RCC 7860 (cell line): ENCODE data around the gene NPTX1.

Source experiments
- DNase-seq: peaks from one replicate; pipeline ENCODE4 v3.0.0-alpha.2; 2015; ENCODE audit warnings: low spot score
- FAIRE-seq: peaks from 2 replicates; lab custom pipeline; 2012; peaks lifted over from hg19 to GRCh38; lab: Jason Lieb, UNC

Gene NPTX1

DNA sequence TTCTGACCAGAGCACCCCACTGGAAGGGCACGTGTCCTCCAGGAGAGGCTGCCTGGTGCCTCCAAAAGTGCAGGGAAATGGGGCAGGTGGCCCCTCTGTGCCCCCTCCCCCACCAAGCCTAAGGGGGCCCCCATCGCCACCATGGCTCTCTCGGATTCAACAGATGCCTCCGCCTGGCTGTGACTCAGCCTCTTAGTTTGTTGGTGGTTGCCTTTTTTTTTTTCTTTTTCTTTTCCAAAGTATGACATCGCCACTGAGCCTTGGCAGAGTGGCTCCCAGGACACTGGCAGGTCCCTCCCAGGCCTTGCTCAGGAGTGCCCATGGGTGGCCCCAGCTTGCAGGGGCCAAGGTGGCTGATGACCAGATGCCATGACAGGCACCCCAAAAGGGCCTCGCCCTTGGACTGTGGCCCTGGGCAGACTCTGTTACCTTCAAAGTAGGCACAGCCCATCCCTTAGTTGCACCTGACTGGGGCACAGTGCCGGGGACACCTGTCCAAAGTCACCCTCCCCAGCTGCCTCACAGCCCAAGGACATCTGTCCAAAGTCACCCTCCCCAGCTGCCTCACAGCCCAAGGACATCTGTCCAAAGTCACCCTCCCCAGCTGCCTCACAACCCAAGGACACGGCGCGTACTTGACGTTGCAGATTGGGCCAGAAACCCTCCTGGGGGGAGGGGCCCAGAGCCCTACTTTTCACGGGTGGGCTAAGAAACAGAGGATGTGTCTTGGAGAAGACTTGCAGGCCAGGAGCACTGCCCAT lies 29.6 kb downstream of the NPTX1 start:
- no peak for FAIRE-seq

DNA sequence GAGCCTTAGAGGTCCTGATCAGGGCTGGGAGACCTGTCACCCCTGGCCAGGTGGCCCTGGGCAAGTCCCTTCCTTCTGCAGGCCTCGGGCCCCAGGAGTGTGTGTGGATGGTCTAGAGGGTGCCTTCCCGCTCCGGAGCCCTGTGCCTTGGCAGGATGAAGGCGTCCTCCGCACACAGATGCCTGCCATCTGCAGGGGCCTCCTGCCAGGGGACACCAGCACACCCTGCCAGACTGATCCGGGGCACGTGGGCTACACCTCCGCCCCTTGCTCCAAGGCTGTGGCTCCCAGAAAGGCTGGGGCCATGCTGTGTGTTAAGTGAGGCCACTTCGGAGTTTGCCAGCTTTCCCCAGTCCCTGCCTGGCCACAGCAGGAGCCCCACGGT lies 30.7 kb downstream of the NPTX1 start:
- FAIRE-seq (no peak), DNase-seq (no peak)

More for the DNA sequence above, 29.6 kb downstream of the NPTX1 start:
- no peak for DNase-seq

DNA sequence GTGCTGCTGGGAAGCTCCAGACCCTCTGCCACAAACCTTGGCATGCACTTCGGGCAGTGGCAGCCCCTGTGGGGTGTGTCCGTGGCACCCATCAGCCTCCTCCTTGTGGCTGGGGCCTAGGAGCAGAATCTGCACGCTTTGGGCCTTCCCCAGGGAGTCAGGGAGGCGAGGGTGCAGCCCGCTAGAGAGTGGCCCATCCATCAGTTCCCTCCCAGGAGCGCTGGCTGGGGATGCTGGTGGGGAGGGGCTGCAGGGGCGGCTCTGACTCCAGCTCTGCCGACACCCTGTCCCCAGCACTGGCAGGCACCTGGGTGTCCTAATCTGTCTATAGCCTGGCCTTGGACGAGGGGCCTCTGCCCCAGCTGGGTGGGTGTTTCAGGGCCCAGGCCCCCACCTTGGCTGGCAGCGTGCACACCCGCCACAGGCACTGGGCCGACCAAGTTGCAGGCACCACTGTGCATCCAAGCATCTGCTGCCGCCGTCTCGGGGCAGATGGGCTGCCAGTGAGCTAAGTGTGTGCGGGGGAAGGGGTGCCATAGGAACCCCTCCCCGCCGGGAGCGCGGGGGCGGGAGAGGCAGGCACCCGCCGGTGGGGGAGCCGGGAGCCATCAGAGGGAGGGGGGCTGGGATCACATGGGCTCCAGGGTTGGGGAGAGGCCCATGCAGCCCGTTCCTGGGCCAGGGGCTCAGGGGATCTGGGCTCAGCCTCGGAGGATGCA lies 31.2 kb downstream of the NPTX1 start:
- DNase-seq (no peak), FAIRE-seq (no peak)

DNA sequence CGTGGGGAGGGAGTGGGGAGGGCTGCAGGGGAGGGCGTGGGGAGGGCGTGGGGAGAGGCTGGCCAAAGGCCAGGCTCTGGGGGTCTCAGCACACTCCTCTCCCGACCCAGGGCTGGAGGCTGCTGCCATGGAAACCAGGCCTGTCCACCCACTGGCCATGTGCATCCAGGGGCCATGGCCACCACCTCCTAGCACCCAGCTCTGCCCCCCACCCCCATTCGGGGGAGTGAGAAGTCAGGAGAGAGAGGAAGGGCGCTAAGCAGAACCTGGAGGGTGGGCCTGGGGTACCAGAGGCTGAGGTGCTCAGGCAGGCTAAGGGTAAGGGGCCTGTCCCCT lies 31.8 kb downstream of the NPTX1 start:
- FAIRE-seq, result no peak
- DNase-seq, result no peak

DNA sequence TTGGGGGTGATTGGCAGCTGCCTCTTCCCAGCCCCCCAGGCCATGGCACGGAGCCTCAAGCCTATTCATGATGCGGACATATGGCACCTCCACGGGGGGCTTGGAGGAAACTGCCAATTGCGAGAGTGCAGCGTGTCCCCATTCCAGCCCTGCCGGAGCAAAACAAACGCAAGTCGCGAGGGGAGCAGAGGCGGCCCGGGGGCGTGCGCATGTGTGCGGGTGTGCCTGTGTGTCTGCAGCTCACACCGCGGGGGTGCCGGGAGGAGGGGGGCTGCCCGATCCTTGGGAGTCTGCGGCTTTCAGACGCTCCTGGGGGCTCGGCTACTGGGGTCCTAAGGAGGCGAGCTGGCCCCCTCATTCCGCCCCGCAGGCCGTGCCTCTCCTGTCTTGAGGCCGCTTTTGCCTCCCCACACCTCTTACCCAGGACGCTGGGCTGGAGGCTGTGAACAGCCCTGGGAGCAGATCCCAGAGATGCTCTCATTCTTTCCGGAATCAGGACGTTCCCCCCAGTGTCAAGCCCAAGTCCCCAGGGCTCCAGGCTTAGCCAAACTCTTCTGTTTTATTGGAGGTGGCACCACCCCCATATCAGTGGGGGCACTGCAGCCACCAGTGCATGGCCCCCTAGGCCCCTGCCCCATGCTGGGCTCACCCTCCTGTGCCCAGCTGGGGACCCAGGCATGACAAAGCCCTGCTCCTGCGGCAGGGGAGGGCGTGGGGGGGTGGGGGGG lies 32.3 kb downstream of the NPTX1 start:
- DNase-seq, result no peak
- no peak for FAIRE-seq

DNA sequence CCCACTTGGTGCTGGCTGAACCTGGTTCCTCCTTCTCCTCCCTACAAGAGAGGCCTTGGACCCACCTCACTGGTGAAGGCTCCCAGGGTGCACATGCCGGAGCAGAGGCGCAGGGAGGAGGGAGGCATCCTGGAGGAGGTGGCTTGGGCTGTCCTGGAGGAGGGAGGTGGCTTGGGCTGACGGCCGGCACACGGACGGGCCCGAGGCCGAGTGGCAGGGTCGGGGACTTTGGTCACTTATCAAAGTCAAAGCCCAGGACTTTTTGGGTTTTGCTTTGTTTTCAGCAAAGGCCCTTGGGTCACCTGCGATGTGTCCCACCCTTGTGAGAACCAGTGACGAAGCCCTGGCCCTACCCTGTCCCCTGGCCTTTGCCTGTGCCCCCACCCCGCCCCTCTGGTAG lies 32.9 kb downstream of the NPTX1 start:
- FAIRE-seq, result no peak
- DNase-seq, result no peak

DNA sequence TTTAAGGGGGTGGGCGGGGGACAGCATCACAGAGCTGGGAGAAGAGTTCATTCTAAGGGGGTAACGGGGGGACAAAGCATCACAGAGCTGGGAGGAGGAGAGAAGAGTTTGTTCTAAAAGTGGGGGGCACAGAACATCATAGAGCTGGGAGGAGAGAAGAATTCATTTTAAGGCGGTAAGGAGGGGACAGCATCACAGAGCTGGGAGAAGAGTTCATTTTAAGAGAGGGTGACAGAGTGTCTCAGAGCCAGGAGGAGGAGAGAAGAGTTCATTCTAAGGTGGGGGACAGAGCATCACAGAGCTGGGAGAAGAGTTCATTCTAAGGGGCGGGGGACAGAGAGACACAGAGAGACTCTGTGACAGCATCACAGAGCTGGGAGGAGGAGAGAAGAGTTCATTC lies 33.6 kb downstream of the NPTX1 start:
- FAIRE-seq (no peak), DNase-seq (no peak)

DNA sequence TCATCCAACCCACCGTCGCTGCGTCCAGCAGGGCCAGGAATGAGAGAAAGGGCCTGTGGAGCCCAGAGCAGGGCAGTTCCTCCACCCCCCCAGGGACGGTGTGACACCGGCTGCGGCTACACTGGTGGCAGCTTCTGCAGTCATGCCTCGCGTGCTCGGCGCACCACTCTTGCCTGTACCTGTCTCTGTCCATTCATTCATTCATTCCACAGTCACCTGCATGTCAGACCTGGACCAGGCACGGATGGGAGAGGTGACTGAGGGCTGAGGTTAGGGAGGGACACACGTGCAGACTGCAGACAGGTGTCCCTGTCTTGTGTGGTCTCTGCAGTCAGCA lies 34.1 kb downstream of the NPTX1 start:
- FAIRE-seq (no peak), DNase-seq (no peak)

DNA sequence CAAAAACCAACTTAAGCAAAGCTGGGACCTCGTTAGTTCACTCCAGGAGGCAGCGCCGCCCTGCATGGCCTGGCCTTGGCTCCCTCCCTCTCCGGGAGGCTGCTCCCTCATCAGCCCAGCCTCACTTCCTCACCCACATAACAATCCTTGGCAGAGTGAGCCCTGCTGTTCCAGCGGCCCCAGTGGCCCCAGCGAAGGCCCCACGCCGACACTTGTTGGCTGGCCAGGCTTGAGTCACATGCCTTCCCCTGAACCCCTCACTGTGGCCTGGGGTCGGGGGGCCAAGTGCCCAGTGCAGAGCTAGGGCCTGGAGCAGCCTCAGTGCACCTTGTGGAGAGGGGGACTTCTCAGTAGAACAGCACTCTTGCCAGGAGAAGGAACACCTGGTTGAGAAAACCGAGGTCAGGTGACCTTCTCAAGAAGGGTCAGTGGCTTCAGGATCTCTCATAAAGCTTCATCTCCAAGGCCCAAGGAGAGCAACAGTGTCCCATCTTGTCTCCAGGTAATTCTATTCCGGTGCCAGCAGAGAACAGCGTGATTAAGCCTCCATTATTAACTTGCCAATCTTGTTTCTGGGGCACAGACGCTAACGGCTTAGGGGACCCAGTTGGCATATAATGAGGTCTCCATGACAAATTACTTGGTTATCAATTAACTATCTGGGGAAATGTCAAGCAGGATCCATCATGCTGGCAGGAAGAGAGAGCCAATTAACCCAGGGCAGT lies 34.6 kb downstream of the NPTX1 start:
- no peak for FAIRE-seq
- no peak for DNase-seq

DNA sequence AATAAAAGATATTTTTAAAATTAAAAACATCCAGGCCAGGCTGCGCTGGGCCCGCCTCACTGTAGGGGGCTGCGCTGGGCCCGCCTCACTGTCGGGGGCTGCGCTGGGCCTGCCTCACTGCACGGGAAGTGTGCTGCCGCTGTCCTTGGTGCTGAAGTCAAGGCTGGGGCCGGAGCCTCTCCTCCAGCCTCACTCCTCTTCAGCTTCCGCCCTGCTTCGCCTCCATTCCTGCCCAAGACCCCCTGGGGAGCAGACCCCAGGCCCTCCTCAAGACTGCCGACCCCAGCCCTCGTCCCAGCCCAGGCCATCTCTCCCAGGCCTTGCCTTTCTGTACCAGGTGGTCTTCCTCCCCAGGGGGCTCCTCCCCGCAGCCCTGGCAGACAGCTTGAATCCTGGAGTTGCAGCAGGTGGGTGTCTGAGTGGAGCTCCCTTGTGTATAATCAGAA lies 35.3 kb downstream of the NPTX1 start:
- no peak for FAIRE-seq
- no peak for DNase-seq

DNA sequence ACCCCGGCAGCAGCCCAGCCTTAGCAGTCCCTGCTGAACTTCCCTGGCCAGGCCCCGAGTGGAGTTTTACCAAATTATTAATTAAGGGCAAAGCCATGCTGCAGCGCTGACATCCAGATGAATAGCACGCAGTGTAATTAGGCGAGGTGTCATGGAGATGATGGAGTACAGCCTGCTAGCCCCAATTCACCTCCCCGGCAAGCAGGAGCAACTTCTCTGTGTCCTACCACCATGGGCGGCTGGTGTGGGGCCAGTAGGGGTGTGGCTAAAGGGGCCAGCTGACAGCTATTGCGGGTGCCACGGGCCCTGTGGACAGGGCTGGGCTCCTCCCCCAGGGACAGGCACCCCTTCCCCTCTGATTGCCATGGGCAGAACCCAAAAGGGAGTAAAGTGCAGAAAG lies 36.9 kb downstream of the NPTX1 start:
- FAIRE-seq (no peak), DNase-seq (no peak)

DNA sequence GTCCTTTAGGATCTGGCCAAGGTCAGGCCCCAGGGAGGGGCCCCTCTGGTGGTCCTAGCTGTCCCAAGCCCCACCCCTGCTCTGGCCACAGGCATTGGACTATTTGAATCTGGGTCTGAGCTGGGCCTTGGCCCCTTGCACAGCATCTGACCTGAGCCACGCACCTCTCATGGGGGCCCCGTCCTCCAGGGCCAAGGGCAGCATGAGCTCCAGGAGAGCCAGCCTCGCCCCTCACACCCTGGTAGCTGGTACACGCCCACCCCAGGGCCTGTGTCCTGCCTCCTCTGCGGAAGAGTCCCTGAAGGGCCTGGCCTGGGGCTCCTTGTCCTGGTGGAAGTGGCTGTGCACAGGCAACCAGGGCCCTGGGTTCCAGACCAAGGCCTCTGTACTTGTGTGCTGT lies 37.6 kb downstream of the NPTX1 start:
- no peak for DNase-seq
- no peak for FAIRE-seq

DNA sequence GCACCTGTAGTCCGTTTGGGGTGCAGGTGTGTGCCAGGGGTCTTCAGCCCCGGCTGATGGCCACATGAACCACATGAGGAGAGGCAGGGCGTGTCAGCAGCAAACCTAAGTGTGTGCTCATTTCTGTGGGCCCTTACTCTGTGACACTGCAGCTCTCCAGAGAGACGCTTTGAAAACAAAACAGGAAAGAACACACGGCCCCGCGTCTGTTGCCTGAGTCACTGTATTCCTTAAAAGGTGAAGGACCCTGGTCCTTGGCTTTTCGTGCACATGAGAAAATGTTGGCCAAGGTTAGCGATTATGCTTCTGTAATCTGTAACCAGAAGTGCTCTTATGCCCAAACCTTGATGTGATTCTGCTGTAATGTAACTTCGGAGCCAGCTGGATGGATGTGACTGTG lies 38.9 kb downstream of the NPTX1 start:
- FAIRE-seq, result no peak
- DNase-seq, result no peak

DNA sequence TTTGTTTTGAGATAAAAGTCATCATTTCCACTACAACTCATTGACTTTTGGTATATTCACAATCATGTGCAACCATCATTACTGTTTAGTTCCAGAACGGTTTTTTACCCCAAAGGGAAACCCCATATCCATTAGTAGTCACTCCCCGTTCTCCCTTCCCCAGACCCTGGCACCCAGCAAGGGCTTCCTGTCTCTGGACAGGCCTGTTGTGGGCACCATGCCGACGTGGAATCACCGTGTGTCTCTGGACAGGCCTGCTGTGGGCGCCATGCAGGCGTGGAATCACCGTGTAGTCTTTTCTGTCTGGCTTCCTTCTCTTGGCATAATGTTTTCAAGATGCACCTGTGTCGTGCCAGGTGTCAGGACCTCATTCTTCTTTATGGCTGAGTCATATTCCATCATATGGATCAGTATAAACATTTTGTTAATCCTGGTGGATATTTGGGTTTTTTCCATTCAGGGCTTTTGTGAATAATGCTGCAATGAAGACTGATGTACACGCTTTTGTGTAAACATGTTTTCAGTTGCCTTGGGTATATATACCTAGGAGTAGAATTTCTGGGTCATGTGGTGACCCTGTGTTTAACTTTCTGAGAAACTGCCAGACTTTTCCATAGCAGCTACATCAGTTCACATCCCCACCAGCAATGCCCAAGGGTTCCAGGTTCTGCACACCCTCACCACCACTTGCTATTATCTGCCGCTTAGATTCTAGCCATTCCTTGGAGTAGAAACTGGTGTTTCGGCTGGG lies 42.3 kb downstream of the NPTX1 start:
- DNase-seq (no peak), FAIRE-seq (no peak)

DNA sequence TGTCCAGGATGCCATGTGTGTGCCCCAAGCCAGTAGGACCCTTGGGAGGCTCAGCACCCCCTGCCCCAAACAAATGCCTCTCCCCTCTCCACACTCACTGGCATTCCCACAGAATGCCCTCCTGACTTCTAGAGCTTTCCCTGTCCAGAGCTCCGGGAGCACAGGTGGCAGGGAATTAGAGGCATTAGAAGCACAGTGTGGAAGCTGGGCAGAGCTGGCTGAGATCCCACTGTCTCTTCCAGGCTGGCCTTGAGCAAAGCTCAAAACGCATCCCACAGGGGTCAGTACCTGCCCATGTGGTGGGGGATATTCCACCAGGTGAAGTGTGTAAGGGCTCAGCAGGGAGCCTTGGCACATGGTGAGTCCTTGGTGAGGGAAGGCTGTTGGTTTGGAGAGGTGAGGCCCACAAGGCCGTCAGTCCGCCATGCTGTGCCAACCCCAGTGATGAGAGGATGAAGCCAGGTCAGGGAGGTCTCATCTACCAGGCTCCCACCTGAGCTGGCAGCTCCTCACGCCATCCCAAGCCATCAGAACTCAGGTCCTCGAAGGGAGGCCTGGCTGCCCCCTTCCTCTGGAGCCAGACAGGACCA lies 43.4 kb downstream of the NPTX1 start:
- FAIRE-seq (no peak), DNase-seq (no peak)

DNA sequence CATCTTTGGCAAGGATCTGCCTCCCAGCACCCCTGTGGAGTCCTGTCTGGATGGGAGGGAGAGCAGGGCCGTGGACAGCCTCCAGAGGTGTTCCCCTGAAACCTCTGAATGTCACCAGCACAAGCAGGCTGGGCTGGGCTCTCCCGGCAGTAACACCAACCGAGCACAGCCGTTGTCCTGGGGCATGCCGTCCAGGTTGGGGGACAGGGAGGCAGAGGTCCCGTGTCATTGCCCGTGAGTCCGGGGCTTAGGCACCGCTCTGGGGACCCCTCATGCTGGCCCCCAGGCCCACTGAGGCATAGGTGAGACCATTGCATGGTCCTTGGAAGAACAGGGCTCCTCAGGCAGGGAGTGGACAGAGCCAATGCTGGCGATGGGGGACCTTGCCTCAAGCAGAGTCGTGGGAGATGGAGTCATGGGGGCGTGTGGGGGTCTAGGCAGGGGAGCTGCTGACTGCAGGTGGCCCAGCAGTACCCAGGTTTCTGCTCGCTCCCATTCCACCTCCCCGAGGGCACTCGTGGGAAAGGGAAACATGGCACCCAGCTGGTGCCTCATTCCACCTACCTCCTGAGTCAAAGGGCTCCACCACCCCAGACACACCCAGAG lies 44.0 kb downstream of the NPTX1 start:
- DNase-seq (no peak), FAIRE-seq (no peak)

DNA sequence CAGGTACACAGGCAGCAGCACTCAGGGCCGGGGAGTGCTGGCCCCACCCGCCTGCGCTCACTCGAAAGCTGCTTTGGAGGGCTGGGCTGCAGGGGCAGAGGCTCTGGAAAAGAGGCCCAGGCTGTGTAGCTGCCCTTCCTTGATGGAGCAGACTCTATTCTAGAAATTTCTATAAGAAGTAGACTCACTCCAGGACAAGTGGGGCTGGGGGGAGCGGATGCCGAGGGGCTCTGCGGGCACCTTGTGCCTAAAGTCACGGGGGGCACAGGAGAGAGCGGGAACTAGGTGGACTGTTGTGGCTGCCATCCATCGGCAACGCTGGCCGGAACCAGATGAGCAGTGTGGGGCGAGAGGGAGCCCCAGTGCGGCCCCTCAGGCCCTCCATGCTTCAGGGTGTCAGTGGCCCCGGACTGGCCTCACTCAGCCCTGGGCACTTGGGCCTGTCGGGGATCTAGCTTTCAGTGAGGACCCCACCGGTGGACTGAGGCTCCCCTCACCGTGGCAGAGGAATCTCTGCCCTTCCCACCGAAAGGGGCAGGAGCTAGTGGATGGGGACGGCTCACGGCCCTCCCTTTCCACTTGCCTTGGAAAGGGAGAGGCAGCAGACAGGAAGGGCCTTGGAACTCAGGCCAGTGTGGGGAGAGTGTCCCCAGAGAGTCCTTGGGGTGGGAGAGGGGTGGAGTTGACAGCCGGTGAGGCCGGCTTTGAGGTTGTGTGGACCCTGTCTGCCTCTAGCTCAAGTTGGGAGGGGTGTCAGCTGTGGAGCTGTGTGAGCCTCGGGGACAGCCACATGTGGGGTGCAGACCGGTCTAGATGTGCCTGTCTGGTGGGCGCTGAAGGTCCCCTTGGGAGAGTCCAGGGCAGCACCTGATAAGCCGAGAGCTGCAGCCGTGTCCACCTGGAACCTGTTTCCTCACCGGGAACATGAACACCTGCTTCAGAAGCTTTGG lies 44.9 kb downstream of the NPTX1 start:
- DNase-seq (no peak), FAIRE-seq (no peak)

DNA sequence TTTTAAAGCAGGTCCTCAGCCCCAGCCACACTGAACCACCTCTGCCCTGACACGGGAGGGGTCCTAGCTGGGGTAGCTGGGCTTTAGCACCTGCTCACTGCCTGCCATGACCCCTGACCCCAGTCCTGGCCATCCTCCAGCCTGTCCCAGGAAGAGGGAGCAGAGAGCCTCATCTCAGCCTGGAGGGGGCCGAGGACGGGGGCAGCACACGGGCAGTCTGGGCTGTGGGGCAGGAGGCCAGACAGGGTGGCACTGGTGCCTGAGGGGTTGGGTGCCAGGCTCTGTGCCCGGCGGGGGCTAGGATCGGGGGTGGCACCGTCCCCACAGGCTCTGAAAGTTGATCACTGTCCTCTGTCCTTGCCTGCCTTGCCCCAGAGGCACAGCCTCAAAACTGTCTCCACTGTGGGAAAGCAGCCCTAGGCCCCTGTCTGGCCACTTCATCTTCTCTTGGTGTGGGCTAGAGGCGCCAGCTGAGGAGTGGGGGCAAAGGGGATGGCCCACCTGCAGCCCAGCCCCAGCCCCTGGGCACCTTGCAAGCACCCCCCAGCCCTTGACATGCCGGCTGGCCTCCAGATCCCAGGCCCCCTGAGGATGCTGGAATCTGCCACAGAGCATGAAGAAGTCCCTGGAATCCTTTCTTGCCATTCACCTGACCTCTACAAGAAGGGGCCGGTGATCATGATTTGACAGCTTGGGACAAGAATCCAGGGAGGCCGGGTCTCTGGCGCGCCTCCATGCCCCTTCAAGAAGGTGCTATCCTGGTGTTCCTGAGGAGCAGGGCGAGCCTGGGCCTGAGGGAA lies 45.8 kb downstream of the NPTX1 start:
- DNase-seq, result no peak
- no peak for FAIRE-seq
